IMR-90 (cell line): ENCODE results near the gene CHGA. TPM values are rescaled to one million over a fixed set of nuclear protein-coding genes. Genes with fewer than 3 reads are reported as not detected.

Experiments used
- ATAC-seq: fragments of 200-7000 bp; cut with Tn5 transposase; 2 replicates; pipeline ENCODE4 v1.9.1; 2020; ENCODE audit warnings: low read depth, mild to moderate bottlenecking, moderate library complexity
- BruUV-seq: library from RNA; stranded (reverse); fragments of 400-500 nt; replicated peaks from 2 replicates; lab custom pipeline; 2021; lab: Mats Ljungman, UMichigan
- CTCF ChIA-PET: fragments of 300-600 bp; formaldehyde crosslinking; extraction: SDS; loops from one replicate; lab custom pipeline; 2021; ENCODE audit warnings: antibody characterized with exemption; lab: Yijun Ruan, JAX
- POLR2A ChIA-PET: fragments of 300-600 bp; sonication (Branson Sonifier 250); formaldehyde crosslinking; loops from one replicate; lab custom pipeline; 2022; ENCODE audit warnings: antibody characterized with exemption; ENCODE audit not compliant: unreplicated experiment; lab: Charles Lee
- DNase-seq: peaks from one replicate; pipeline ENCODE4 v3.0.0; 2013
- H2AFZ ChIP-seq: replicated peaks from 2 replicates; pipeline ENCODE3; 2013; ENCODE audit warnings: low read length, mild to moderate bottlenecking; ENCODE audit not compliant: poor library complexity
- H2AK5ac ChIP-seq: 2 replicates; pipeline ENCODE4 v1.6.1; 2013; ENCODE audit warnings: low read depth, low read length, inconsistent platforms
- H2AK9ac ChIP-seq: replicated peaks from 2 replicates; pipeline ENCODE3; 2013; ENCODE audit warnings: mild to moderate bottlenecking, low read depth, low read length, moderate library complexity; ENCODE audit not compliant: poor library complexity
- H2BK120ac ChIP-seq: 2 replicates; pipeline ENCODE4 v1.6.1; 2013; ENCODE audit warnings: low read depth, low read length, inconsistent platforms
- H2BK15ac ChIP-seq: 3 replicates; pipeline ENCODE4 v1.6.1; 2013; ENCODE audit warnings: low read depth, low read length, inconsistent platforms
- H2BK20ac ChIP-seq: 2 replicates; pipeline ENCODE4 v1.6.1; 2013; ENCODE audit warnings: low read depth, mild to moderate bottlenecking, inconsistent platforms, low read length, moderate library complexity
- H2BK5ac ChIP-seq: 2 replicates; pipeline ENCODE4 v1.6.1; 2013; ENCODE audit warnings: mild to moderate bottlenecking, low read depth, low read length, inconsistent platforms; ENCODE audit not compliant: poor library complexity, severe bottlenecking
- H3K14ac ChIP-seq: replicated peaks from 2 replicates; pipeline ENCODE4 v1.6.1; 2013; ENCODE audit warnings: low read depth, low read length, inconsistent platforms
- H3K18ac ChIP-seq: 2 replicates; pipeline ENCODE4 v1.6.1; 2013; ENCODE audit warnings: low read depth, low read length, control low read depth
- H3K23ac ChIP-seq: 2 replicates; pipeline ENCODE4 v1.6.1; 2013; ENCODE audit warnings: low read depth, low read length, inconsistent platforms
- H3K27ac ChIP-seq: 2 replicates; pipeline ENCODE4 v1.5.1; 2013; ENCODE audit warnings: mild to moderate bottlenecking, control low read depth, low read length; ENCODE audit not compliant: insufficient read depth
- H3K27me3 ChIP-seq: 2 replicates; pipeline ENCODE4 v1.6.1; 2013; ENCODE audit warnings: low read length; ENCODE audit not compliant: control insufficient read depth, insufficient read depth
- H3K36me3 ChIP-seq: 2 replicates; pipeline ENCODE4 v1.6.1; 2013; ENCODE audit warnings: low read length, mixed read lengths; ENCODE audit not compliant: control insufficient read depth, insufficient read depth
- H3K4ac ChIP-seq: 2 replicates; pipeline ENCODE4 v1.6.1; 2013; ENCODE audit warnings: low read depth, low read length, inconsistent platforms
- H3K4me1 ChIP-seq: 2 replicates; pipeline ENCODE4 v1.6.1; 2013; ENCODE audit warnings: low read length, mixed read lengths; ENCODE audit not compliant: control insufficient read depth, insufficient read depth
- H3K4me2 ChIP-seq: 2 replicates; pipeline ENCODE4 v1.6.1; 2013; ENCODE audit warnings: low read depth, mild to moderate bottlenecking, control low read depth, low read length, moderate library complexity
- H3K4me3 ChIP-seq: 2 replicates; pipeline ENCODE4 v1.5.1; 2013; ENCODE audit warnings: low read depth, mild to moderate bottlenecking, control low read depth, low read length, moderate library complexity; ENCODE audit not compliant: insufficient read depth
- H3K56ac ChIP-seq: 2 replicates; pipeline ENCODE4 v1.6.1; 2013; ENCODE audit warnings: low read length, inconsistent platforms; ENCODE audit not compliant: insufficient read depth; ENCODE audit errors: extremely low read depth
- H3K79me1 ChIP-seq, 2 experiments: 2 replicates each; pipeline ENCODE4 v1.6.1; 2013; ENCODE audit warnings: low read length in 2 of 2, inconsistent platforms in 1 of 2, low read depth in 1 of 2
- H3K9ac ChIP-seq: 2 replicates; pipeline ENCODE4 v1.6.1; 2013; ENCODE audit warnings: low read depth, low read length, control low read depth
- H3K9me1 ChIP-seq: 2 replicates; pipeline ENCODE4 v1.6.1; 2013; ENCODE audit warnings: low read length, inconsistent platforms; ENCODE audit not compliant: insufficient read depth
- H3K9me3 ChIP-seq: 2 replicates; pipeline ENCODE4 v1.6.1; 2013; ENCODE audit warnings: low read length; ENCODE audit not compliant: control insufficient read depth, insufficient read depth
- H4K20me1 ChIP-seq: 2 replicates; pipeline ENCODE4 v1.6.1; 2013; ENCODE audit warnings: low read length, inconsistent platforms; ENCODE audit not compliant: insufficient read depth
- H4K5ac ChIP-seq: 2 replicates; pipeline ENCODE4 v1.6.1; 2013; ENCODE audit warnings: mild to moderate bottlenecking, low read depth, low read length, control low read depth
- H4K8ac ChIP-seq, 2 experiments: 2 replicates each; pipeline ENCODE4 v1.6.1; 2013; ENCODE audit warnings: low read depth in 2 of 2, low read length in 2 of 2, control low read depth in 1 of 2, inconsistent platforms in 1 of 2
- H4K91ac ChIP-seq: 2 replicates; pipeline ENCODE4 v1.6.1; 2013; ENCODE audit warnings: low read depth, low read length, inconsistent platforms; ENCODE audit not compliant: insufficient read depth
- MAZ ChIP-seq: IDR thresholded peaks from 2 replicates; pipeline ENCODE4 v1.6.1; 2012; ENCODE audit warnings: low read depth, mild to moderate bottlenecking, low read length, improper control_type of control experiment, moderate library complexity, borderline replicate concordance
- RCOR1 ChIP-seq: IDR thresholded peaks from 2 replicates; pipeline ENCODE4 v1.6.1; 2012; ENCODE audit warnings: mild to moderate bottlenecking, low read length, improper control_type of control experiment; ENCODE audit not compliant: insufficient replicate concordance
- WGBS, 2 experiments: methylation state at CpG; one replicate each; pipeline versions ENCODE4 v1.1.5 to v1.1.7; 2013; ENCODE audit warnings: missing lambda C conversion rate in 2 of 2; ENCODE audit not compliant: insufficient read length in 1 of 2; ENCODE audit errors: extremely low coverage in 2 of 2; 5-methylcytosine and 5-hydroxymethylcytosine counted together
- dilution Hi-C: fragments of 300-500 bp; cut with HindIII; formaldehyde crosslinking; loops from one replicate; pipeline ENCODE4 v1.14.3; 2018; ENCODE audit warnings: low sequenced_read_pairs; ENCODE audit not compliant: unreplicated experiment
- in situ Hi-C: fragments of 300-500 bp; cut with MboI; formaldehyde crosslinking; loops from 3 replicates; pipeline ENCODE4 v1.14.3; 2019; ENCODE audit warnings: low sequenced_read_pairs, inconsistent platforms, mixed read lengths
- intact Hi-C: fragments of 100-400 bp; cut with micrococcal nuclease; formaldehyde crosslinking; loops from 2 replicates; pipeline ENCODE4 v1.10.0; 2022
- polyA plus RNA-seq, 3 experiments: library from polyadenylated mRNA; depleted of rRNA; stranded (reverse); fragments of >200 nt; gene quantifications; 2 replicates each; pipeline ENCODE4 v1.2.3, GENCODE V29; 2012; ENCODE audit warnings: low replicate concordance in 1 of 3
- total RNA-seq: library from RNA; depleted of rRNA; stranded (reverse); fragments of >200 nt; gene quantifications from 2 replicates; pipeline ENCODE4 v1.2.3, GENCODE V29; 2012
- TF ChIP-seq, protein P1 (sequence below): fragments of 150-350 bp; IDR thresholded peaks from 2 replicates; pipeline ENCODE4 v1.6.1; 2016; ENCODE audit warnings: low read depth, mild to moderate bottlenecking, low read length, moderate library complexity, borderline replicate concordance

CHGA gene
- total and polyA plus RNA-seq, 2 of the 4 experiments (the other 2 are of a cell fraction) = not detected

DNA sequence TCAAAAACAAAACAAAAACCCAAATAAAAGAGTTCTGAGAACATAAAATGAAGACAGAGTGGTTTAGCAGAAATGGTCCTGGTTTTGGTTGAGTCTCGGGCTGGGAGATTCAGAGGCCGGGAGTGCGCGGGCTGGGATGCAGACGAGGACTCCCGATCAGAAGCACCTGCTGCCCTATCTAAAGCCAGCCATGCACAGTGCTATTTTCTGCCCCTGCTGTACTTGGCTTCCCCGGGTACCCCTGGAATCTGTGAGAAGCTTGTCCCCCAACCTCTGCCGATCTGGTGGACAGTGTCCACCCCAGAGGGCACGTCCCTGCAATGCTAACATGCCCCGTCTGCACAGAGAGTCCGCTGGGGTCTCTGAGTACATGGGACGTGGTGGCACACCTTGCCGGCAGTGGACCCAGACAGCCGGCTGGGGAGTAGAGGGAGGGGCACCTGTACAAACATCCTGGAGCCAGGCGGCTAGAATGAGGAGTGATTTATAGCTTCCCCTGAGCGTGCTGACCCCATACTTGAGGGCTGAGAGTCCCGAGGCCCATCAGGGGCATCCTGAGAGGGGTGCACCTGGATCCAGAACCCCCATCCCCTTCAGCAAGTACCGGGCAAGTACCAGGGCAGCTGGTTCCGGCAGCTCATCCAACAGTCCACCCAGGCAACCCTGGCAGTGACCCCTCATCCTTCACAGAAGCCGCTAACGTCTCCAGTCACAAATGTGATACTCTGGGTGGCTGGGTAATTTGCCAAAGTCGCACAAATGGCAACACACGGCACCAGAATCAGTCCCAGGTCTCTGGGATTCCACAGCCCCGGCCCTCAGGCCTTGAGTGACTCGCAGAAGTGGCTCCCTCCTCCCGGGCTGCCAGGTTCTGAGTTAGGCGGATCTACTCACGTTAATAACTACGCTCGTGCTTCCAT is 37.1 kb downstream of the CHGA start (continued):
- TF ChIP-seq MAZ = no peak

DNA sequence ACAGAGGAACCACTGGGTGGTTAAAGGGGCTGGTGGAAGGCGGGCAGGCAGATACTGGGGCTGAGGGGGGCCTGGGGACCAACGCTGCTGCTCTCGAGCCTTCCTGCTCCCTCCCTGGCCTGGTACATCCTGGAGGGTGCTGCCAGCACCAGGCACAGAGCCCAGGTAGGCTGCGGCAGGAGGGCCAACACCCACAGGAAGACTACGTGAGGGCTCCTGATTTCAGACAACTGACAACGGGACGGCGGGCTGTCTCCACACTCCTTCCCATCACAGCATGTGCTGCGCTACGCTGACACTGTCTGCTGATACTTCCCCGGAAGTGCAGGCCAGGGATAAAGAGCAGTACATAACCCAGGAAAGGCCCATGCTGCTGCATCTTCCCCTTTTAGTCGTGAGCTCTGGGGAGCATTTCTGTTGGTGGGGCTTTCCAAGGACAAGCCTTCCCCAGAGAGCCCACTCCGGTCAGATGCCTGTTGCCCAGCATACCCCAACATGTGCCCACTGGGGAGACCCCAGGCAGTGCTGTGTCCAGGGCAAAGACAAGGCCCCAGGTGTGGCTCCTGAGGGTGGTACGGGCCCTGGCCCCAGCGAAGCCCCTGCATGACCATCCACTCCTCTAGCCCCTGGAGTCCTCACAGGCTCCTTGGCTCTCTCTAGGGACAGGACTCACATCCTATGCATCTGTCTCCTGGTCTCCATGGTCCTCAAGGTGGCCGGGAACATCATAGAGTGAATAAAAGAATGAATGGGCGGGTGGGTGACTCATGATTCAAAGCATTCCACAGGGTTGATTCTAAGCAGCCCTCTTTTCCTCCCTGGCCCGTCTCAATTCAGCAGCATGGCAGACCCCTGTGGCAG is 38.0 kb downstream of the CHGA start:
- Histone ChIP-seq H3K56ac (no peak overlapping the region), H3K79me1 (no peaks in the 10 kb centered on the region), H2AK9ac (peak overlapping the region; percentile 37), H2AK5ac (no peak overlapping the region), H2BK120ac (no peak overlapping the region), H3K23ac (no peak overlapping the region), H4K8ac (no peak overlapping the region), H4K20me1 (no peaks in the 10 kb centered on the region), H3K27ac (no peak overlapping the region), H3K4ac (no peak overlapping the region), H4K5ac (no peak overlapping the region), H3K4me1 (0 out of 2 replicates have a peak, but pooled peaks cover 1% of the 10 kb centered on the region), H3K14ac (no peak overlapping the region), H3K36me3 (no peaks in the 10 kb centered on the region), H2BK15ac (no peak overlapping the region; the same call in 2 of the 3 replicates), H3K18ac (no peak overlapping the region), H3K9me1 (peaks cover 11% of the 10 kb centered on the region; the same call in 1 of the 2 replicates), H3K9ac (no peak overlapping the region), H3K4me3 (no peak overlapping the region), H2AFZ (peak overlapping the region; percentile 84), H3K27me3 (no peaks in the 10 kb centered on the region), H2BK5ac (no peak overlapping the region), H3K9me3 (no peaks in the 10 kb centered on the region), H2BK20ac (no peak overlapping the region), H4K91ac (no peak overlapping the region), H3K4me2 (no peak overlapping the region)
- no TSS peak for BruUV-seq
- intact Hi-C loops (no loop called here), dilution Hi-C loops (no loop called here), in situ Hi-C loops (no loop called here)
- 80% methylated on average over 5 of the region's 18 CpGs; no CpG with 5 or more reads in 1 of the 2 experiments for WGBS, 2 experiments
- peak; percentile 86 for ATAC-seq
- ChIA-PET CTCF (no interaction called here), POLR2A (no interaction called here)
- DNase-seq = peak; percentile 55
- TF ChIP-seq, protein P1, sequence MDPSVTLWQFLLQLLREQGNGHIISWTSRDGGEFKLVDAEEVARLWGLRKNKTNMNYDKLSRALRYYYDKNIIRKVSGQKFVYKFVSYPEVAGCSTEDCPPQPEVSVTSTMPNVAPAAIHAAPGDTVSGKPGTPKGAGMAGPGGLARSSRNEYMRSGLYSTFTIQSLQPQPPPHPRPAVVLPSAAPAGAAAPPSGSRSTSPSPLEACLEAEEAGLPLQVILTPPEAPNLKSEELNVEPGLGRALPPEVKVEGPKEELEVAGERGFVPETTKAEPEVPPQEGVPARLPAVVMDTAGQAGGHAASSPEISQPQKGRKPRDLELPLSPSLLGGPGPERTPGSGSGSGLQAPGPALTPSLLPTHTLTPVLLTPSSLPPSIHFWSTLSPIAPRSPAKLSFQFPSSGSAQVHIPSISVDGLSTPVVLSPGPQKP = no peak
- peak; percentile 49 for TF ChIP-seq RCOR1
